Mesendoderm (in vitro differentiated cells): Measurements from ENCODE around the gene ELOVL1.

Source experiments
- DNase-seq: peaks from one replicate; pipeline ENCODE4 v3.0.0; 2013
- H2AK5ac ChIP-seq: 2 replicates; pipeline ENCODE4 v1.6.1; 2013; ENCODE audit warnings: low read length, inconsistent platforms
- H2BK120ac ChIP-seq: 2 replicates; pipeline ENCODE4 v1.6.1; 2013; ENCODE audit warnings: low read depth, mild to moderate bottlenecking, low read length, moderate library complexity, mixed read lengths
- H2BK15ac ChIP-seq: replicated peaks from 2 replicates; pipeline ENCODE4 v1.6.1; 2013; ENCODE audit warnings: low read depth, mild to moderate bottlenecking, moderate library complexity
- H2BK5ac ChIP-seq: 2 replicates; pipeline ENCODE4 v1.6.1; 2013; ENCODE audit warnings: low read length, inconsistent platforms
- H3K18ac ChIP-seq: 2 replicates; pipeline ENCODE4 v1.6.1; 2013; ENCODE audit warnings: mild to moderate bottlenecking, low read length, mixed read lengths
- H3K23ac ChIP-seq: one replicate; pipeline ENCODE4 v1.6.1; 2013; ENCODE audit warnings: low read length
- H3K27ac ChIP-seq: 2 replicates; pipeline ENCODE4 v1.5.1; 2013; ENCODE audit warnings: low read depth, mild to moderate bottlenecking, inconsistent platforms, low read length, moderate library complexity
- H3K27me3 ChIP-seq: 2 replicates; pipeline ENCODE4 v1.6.1; 2013; ENCODE audit warnings: low read length, control low read depth, mild to moderate bottlenecking, inconsistent platforms; ENCODE audit not compliant: insufficient read depth, poor library complexity
- H3K36me3 ChIP-seq: 2 replicates; pipeline ENCODE4 v1.6.1; 2013; ENCODE audit warnings: low read length, inconsistent platforms; ENCODE audit not compliant: control insufficient read depth, insufficient read depth
- H3K4ac ChIP-seq: one replicate; pipeline ENCODE4 v1.6.1; 2013; ENCODE audit warnings: low read depth, mild to moderate bottlenecking, low read length, moderate library complexity
- H3K4me1 ChIP-seq: 2 replicates; pipeline ENCODE4 v1.6.1; 2013; ENCODE audit warnings: low read depth, low read length, inconsistent platforms; ENCODE audit not compliant: control insufficient read depth
- H3K4me2 ChIP-seq: 2 replicates; pipeline ENCODE4 v1.6.1; 2013; ENCODE audit warnings: low read length
- H3K4me3 ChIP-seq: 2 replicates; pipeline ENCODE4 v1.5.1; 2013; ENCODE audit warnings: mild to moderate bottlenecking, low read length
- H3K56ac ChIP-seq: one replicate; pipeline ENCODE4 v1.6.1; 2013; ENCODE audit warnings: low read length
- H3K79me1 ChIP-seq: 2 replicates; pipeline ENCODE4 v1.6.1; 2013; ENCODE audit warnings: low read length, inconsistent platforms
- H3K79me2 ChIP-seq: 2 replicates; pipeline ENCODE4 v1.6.1; 2013; ENCODE audit warnings: mild to moderate bottlenecking, low read length; ENCODE audit not compliant: control insufficient read depth, insufficient read depth
- H3K9ac ChIP-seq: 2 replicates; pipeline ENCODE4 v1.6.1; 2013; ENCODE audit warnings: low read length, inconsistent platforms
- H4K5ac ChIP-seq: one replicate; pipeline ENCODE4 v1.6.1; 2013; ENCODE audit warnings: low read length
- H4K8ac ChIP-seq: one replicate; pipeline ENCODE4 v1.6.1; 2013; ENCODE audit warnings: low read depth, mild to moderate bottlenecking, control low read depth, low read length, moderate library complexity
- WGBS: extraction: QIAGEN DNeasy Blood & Tissue Kit; methylation state at CpG from one replicate; pipeline ENCODE4 v1.1.7; 2013; ENCODE audit warnings: low lambda C conversion rate, missing lambda C conversion rate; ENCODE audit not compliant: insufficient coverage; ENCODE audit errors: extremely low coverage; 5-methylcytosine and 5-hydroxymethylcytosine counted together

ELOVL1 gene

GRCh38 chr1:43360616-43361015 is 7.2 kb downstream of the ELOVL1 start:
- H3K79me1 ChIP-seq: peaks cover 26% of the 10 kb centered on the region
- H3K27ac ChIP-seq: no peak overlapping the region
- H3K18ac ChIP-seq: no peak overlapping the region
- H3K27me3 ChIP-seq: no peaks in the 10 kb centered on the region
- no peak overlapping the region for H3K4ac ChIP-seq
- no CpG with 5 or more reads among the region's 4 CpGs for WGBS
- H3K23ac ChIP-seq: no peak overlapping the region
- DNase-seq: no peak
- no peak overlapping the region for H2BK120ac ChIP-seq
- H3K56ac ChIP-seq: peak overlapping the region; percentile 96
- no peak overlapping the region for H2BK5ac ChIP-seq
- no peak overlapping the region for H3K4me3 ChIP-seq
- peak overlapping the region; percentile 95 for H3K9ac ChIP-seq
- no peak overlapping the region for H2BK15ac ChIP-seq
- H3K4me1 ChIP-seq: peaks cover 15% of the 10 kb centered on the region
- peaks cover 29% of the 10 kb centered on the region for H3K79me2 ChIP-seq
- no peak overlapping the region for H4K5ac ChIP-seq
- H3K36me3 ChIP-seq: peaks cover 26% of the 10 kb centered on the region
- no peak overlapping the region for H2AK5ac ChIP-seq
- H3K4me2 ChIP-seq: peak overlapping the region; percentile 26
- H4K8ac ChIP-seq: no peak overlapping the region

- DNase-seq: peak; percentile 35
- Histone ChIP-seq H3K4me3 (peak overlapping the region; percentile 92), H3K79me1 (peaks cover 20% of the 10 kb centered on the region), H4K5ac (no peak overlapping the region), H3K56ac (peak overlapping the region; percentile 96), H3K27me3 (no peaks in the 10 kb centered on the region), H4K8ac (no peak overlapping the region), H2BK120ac (no peak overlapping the region), H2BK5ac (no peak overlapping the region), H3K4me2 (peak overlapping the region; percentile 26), H3K36me3 (peaks cover 25% of the 10 kb centered on the region), H2BK15ac (no peak overlapping the region), H2AK5ac (no peak overlapping the region), H3K4me1 (peaks cover 13% of the 10 kb centered on the region), H3K9ac (peak overlapping the region; percentile 95), H3K23ac (no peak overlapping the region), H3K27ac (no peak overlapping the region), H3K79me2 (peaks cover 26% of the 10 kb centered on the region), H3K4ac (no peak overlapping the region), H3K18ac (no peak overlapping the region)
- WGBS: no CpG with 5 or more reads among the region's 11 CpGs
Observed at GRCh38 chr1:43359696-43360095, 8.1 kb downstream of the ELOVL1 start.

- Histone ChIP-seq H3K27ac (peak within 1 kb of the TSS; percentile 80), H3K79me2 (peaks cover 26% of the 10 kb centered on the region), H2AK5ac (peak within 1 kb of the TSS; percentile 54), H4K5ac (no peak within 1 kb of the TSS), H3K4me1 (peaks cover 13% of the 10 kb centered on the region), H3K56ac (peak within 1 kb of the TSS; percentile 96), H3K79me1 (peaks cover 20% of the 10 kb centered on the region), H2BK15ac (no peak within 1 kb of the TSS), H3K23ac (peak within 1 kb of the TSS; percentile 7), H3K4me2 (peak within 1 kb of the TSS; percentile 26), H4K8ac (peak within 1 kb of the TSS; percentile 7), H3K4me3 (peak within 1 kb of the TSS; percentile 92), H3K9ac (peak within 1 kb of the TSS; percentile 95), H3K27me3 (no peaks in the 10 kb centered on the region), H3K36me3 (peaks cover 23% of the 10 kb centered on the region), H2BK5ac (peak within 1 kb of the TSS; percentile 66), H2BK120ac (no peak within 1 kb of the TSS), H3K4ac (peak within 1 kb of the TSS; percentile 74), H3K18ac (peak within 1 kb of the TSS; percentile 88)
- peak; percentile 99 for DNase-seq
- WGBS: no CpG with 5 or more reads among the region's 59 CpGs
Observed at GRCh38 chr1:43358746-43359693, 8.8 kb downstream of the ELOVL1 start, which contains the start of gene CDC20. Gene CDC20 (plus strand): TSS chr1:43358981. CDS start chr1:43359216, 235 bp downstream.

GRCh38 chr1:43358121-43358745 is 9.6 kb downstream of the ELOVL1 start:
- peak overlapping the region; percentile 42 for H3K4me3 ChIP-seq
- H3K36me3 ChIP-seq: peaks cover 18% of the 10 kb centered on the region
- H2AK5ac ChIP-seq: peak overlapping the region; percentile 54
- no peaks in the 10 kb centered on the region for H3K27me3 ChIP-seq
- H3K18ac ChIP-seq: peak overlapping the region; percentile 88
- H4K5ac ChIP-seq: no peak overlapping the region
- peak overlapping the region; percentile 26 for H2BK5ac ChIP-seq
- H3K4ac ChIP-seq: peak overlapping the region; percentile 74
- peak overlapping the region; percentile 80 for H3K27ac ChIP-seq
- H3K9ac ChIP-seq: peak overlapping the region; percentile 74
- peaks cover 26% of the 10 kb centered on the region for H3K79me2 ChIP-seq
- no peak overlapping the region for H2BK120ac ChIP-seq
- WGBS: no CpG with 5 or more reads among the region's 33 CpGs
- H3K4me2 ChIP-seq: peak overlapping the region; percentile 10
- peaks cover 20% of the 10 kb centered on the region for H3K79me1 ChIP-seq
- peak overlapping the region; percentile 85 for H3K56ac ChIP-seq
- H3K4me1 ChIP-seq: peaks cover 13% of the 10 kb centered on the region
- peak; percentile 89 for DNase-seq
- H3K23ac ChIP-seq: peak overlapping the region; percentile 7
- no peak overlapping the region for H2BK15ac ChIP-seq
- peak overlapping the region; percentile 7 for H4K8ac ChIP-seq

- no peak overlapping the region for H4K8ac ChIP-seq
- no peak overlapping the region for H2BK5ac ChIP-seq
- no peaks in the 10 kb centered on the region for H3K27me3 ChIP-seq
- H3K36me3 ChIP-seq: peaks cover 14% of the 10 kb centered on the region
- H3K79me2 ChIP-seq: peaks cover 26% of the 10 kb centered on the region
- no peak overlapping the region for H2AK5ac ChIP-seq
- H3K27ac ChIP-seq: no peak overlapping the region
- no peak overlapping the region for H3K4me2 ChIP-seq
- no peak for DNase-seq
- no peak overlapping the region for H3K18ac ChIP-seq
- no peak overlapping the region for H2BK120ac ChIP-seq
- no peak overlapping the region for H3K23ac ChIP-seq
- no CpG with 5 or more reads among the region's 4 CpGs for WGBS
- no peak overlapping the region for H3K4ac ChIP-seq
- H3K4me3 ChIP-seq: no peak overlapping the region
- H4K5ac ChIP-seq: no peak overlapping the region
- H3K4me1 ChIP-seq: peaks cover 13% of the 10 kb centered on the region
- peaks cover 20% of the 10 kb centered on the region for H3K79me1 ChIP-seq
- no peak overlapping the region for H2BK15ac ChIP-seq
- no peak overlapping the region for H3K9ac ChIP-seq
- no peak overlapping the region for H3K56ac ChIP-seq
Observed at GRCh38 chr1:43357251-43357650, 10.6 kb downstream of the ELOVL1 start.
